ES-I3 (cell line): ENCODE measurements around the gene ZDHHC19.
"Not testable (repeated sequence)": the region's sequence is repeated elsewhere in the genome, so short reads cannot be mapped to it uniquely, and the experiment has no call there.

Source experiments
- H3K36me3 ChIP-seq: 2 replicates; pipeline ENCODE4 v1.6.1; 2013; ENCODE audit warnings: mild to moderate bottlenecking, low read length, control low read depth, moderate library complexity; ENCODE audit not compliant: insufficient read depth
- H3K4me1 ChIP-seq: 2 replicates; pipeline ENCODE4 v1.6.1; 2013; ENCODE audit warnings: mild to moderate bottlenecking, control low read depth, low read length; ENCODE audit not compliant: insufficient read depth
- H3K9ac ChIP-seq: 2 replicates; pipeline ENCODE4 v1.6.1; 2013; ENCODE audit warnings: low read depth, mild to moderate bottlenecking, low read length, moderate library complexity
- H3K9me3 ChIP-seq: 2 replicates; pipeline ENCODE4 v1.6.1; 2013; ENCODE audit warnings: mild to moderate bottlenecking, low read length, moderate library complexity; ENCODE audit not compliant: control insufficient read depth, insufficient read depth

ZDHHC19 gene

DNA sequence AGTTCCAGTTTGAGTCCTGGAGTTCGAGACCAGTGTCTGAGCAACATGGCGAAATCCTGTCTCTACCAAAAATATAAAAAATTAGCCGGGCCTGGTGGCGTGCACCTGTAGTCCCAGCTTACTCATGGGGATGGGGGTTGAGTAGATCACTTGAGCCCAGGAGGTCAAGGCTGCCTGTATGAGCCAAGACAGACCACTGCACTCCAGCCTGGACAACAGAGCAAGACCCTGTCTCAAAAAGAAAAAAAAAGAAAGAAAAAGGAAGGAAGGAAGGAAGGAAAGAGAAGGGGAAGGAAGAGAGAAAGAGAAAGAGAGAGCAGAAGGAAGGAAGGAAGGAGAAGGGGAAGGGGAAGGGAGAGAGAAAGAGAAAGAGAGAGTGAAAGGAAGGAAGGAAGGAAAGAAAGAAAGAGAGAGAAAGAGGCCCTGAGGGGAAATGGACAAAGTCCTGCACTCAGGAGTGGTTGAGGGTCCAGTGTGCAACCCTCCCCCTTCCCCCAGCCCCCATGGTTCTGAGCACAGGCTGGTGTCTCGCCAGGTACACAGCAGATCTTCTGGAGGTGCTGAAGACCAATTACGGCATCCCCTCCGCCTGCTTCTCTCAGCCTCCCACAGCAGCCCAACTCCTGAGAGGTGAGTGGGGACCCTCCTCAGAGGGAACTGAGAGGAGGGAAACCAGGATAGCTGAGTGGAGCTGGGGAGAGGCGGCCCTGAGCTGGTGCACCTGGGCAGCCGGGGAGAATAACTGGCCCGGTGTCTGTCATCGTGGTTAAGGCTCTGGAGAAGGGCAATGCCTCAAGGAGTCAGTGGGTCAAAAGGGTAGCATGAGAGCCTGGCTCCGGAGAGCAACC lies 6.3 kb upstream of the ZDHHC19 start:
- peaks cover 12% of the 10 kb centered on the region; the same call in 1 of the 2 replicates for H3K4me1 ChIP-seq
- H3K36me3 ChIP-seq: no peaks in the 10 kb centered on the region
- no peak overlapping the region for H3K9ac ChIP-seq
- no peaks in the 10 kb centered on the region for H3K9me3 ChIP-seq

DNA sequence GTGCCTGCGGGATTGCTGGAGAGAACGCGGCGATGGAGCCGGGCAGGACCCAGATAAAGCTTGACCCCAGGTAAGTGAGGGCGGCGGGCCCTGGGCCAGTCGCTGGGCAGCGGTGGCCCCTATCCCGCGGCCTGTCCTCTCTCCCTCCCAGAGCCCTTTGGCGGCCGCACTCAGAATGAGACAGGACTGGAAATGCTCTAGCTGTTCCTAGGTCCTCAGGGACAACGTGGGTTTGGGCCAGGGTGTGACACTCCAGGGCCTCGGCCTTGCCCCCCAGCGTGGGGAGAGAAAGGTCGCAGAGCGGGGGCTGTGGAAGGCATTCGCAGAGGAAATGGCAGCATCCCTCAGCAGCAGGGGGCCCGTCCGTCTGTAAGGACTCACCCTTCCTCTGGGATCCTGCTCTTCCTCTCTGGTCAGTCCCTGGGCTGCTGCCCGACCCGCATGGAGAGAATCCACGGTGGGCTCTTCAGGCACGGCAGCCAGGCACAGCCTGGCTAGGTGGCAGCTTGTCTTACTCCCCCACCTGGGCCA lies 5.5 kb upstream of the ZDHHC19 start:
- Histone ChIP-seq H3K36me3 (no peaks in the 10 kb centered on the region), H3K4me1 (peaks cover 12% of the 10 kb centered on the region; the same call in 1 of the 2 replicates), H3K9ac (peak overlapping the region; percentile 7; the same call in 1 of the 2 replicates), H3K9me3 (no peaks in the 10 kb centered on the region)

DNA sequence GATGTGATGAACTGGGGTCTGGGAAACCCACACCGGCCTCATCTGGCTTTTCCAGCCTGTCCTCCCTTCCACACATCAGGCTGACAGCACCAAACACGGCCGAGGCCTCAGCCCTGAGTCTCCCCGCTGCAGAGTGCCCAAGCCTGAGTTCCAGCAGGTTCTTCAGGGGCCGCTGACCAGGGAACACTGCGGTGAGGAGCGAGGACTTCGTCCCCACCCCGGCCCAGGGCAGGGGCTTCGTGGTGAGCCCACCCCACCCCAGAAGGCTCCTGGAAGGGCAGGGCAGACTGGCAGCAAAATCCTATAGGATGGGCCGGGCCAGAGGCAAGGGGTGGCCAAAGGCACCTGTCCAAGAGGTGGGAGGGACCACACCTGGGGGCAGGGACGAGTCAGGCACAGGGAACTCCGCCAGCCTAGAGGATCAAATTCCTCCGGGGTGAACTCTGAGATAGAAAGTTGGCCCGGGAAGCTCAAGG lies 4.9 kb upstream of the ZDHHC19 start, which contains the start of gene SLC51A:
SLC51A (plus strand) TSS at position 446 of the 476 bp plus-strand sequence. CDS start 179 bp downstream, outside the sequence.
- H3K4me1 ChIP-seq: peaks cover 12% of the 10 kb centered on the region; the same call in 1 of the 2 replicates
- peak within 1 kb of the TSS; percentile 7; the same call in 1 of the 2 replicates for H3K9ac ChIP-seq
- no peaks in the 10 kb centered on the region for H3K9me3 ChIP-seq
- H3K36me3 ChIP-seq: no peaks in the 10 kb centered on the region

DNA sequence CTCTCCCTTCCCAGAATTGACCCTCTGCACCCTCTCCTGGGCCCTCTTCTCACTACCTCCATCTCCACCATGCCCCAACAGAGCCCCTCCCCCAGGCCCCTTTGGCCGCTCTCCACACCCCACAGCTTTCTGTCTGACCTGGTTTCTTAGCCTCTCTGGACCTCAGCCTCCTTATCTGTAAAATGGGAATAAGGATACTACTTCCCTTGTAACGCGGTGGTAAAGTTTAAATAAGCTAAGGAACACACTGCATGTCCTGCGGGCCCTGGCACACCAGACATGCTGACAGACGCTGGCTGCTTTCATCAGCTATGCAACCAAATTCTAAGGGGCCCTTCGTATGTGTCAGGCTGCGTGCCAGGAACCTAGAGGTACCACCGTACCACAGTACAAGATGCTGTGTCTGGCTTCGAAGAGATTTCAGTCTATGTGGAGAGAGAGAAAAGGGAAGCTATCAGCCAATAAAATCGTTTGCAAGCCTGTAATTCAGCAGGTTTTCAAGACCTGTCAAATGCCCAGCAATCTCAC lies 4.4 kb upstream of the ZDHHC19 start:
- Histone ChIP-seq H3K9ac (no peak overlapping the region), H3K36me3 (no peaks in the 10 kb centered on the region), H3K4me1 (peaks cover 12% of the 10 kb centered on the region; the same call in 1 of the 2 replicates), H3K9me3 (no peaks in the 10 kb centered on the region)

GRCh38 chr3:196214783-196215441 lies 3.7 kb upstream of the ZDHHC19 start:
- H3K9me3 ChIP-seq: no peaks in the 10 kb centered on the region

DNA sequence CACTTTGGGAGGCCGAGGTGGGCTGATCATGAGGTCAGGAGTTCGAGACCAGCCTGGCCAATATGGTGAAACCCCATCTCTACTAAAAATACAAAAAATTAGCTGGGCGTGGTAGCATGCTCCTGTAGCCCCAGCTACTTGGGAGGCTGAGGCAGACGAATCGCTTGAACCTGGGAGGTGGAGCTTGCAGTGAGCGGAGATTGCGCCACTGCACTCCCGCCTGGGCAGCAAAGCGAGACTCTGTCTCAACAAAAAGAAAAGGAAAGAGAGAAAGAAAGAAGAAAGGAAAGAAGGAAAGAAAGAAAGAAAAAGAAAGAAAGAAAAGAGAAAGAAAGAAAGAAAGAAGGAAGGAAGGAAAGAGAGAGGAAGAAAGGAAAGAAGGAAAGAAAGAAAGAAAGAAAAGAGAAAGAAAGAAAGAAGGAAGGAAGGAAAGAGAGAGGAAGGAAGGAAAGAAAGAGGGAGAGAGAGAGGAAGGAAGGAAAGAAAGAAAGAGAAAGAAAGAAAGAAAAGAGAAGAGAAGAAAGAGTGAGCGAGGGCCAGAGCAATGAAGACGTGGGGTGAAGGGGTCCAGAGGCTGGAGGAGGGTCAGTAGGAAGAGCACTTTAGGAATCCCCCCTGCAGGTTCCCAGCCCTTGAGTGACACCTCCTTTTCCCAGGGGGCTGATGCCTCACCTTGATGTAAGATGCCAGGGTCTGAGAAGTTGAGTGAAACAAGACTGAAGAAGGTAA lies 1.1 kb downstream of the ZDHHC19 start:
- H3K4me1 ChIP-seq, H3K36me3 ChIP-seq, H3K9ac ChIP-seq, H3K9me3 ChIP-seq: not testable (repeated sequence)

More at GRCh38 chr3:196214783-196215441, 3.7 kb upstream of the ZDHHC19 start:
- Histone ChIP-seq H3K9ac (no peak overlapping the region), H3K4me1 (peaks cover 12% of the 10 kb centered on the region; the same call in 1 of the 2 replicates), H3K36me3 (no peaks in the 10 kb centered on the region)

DNA sequence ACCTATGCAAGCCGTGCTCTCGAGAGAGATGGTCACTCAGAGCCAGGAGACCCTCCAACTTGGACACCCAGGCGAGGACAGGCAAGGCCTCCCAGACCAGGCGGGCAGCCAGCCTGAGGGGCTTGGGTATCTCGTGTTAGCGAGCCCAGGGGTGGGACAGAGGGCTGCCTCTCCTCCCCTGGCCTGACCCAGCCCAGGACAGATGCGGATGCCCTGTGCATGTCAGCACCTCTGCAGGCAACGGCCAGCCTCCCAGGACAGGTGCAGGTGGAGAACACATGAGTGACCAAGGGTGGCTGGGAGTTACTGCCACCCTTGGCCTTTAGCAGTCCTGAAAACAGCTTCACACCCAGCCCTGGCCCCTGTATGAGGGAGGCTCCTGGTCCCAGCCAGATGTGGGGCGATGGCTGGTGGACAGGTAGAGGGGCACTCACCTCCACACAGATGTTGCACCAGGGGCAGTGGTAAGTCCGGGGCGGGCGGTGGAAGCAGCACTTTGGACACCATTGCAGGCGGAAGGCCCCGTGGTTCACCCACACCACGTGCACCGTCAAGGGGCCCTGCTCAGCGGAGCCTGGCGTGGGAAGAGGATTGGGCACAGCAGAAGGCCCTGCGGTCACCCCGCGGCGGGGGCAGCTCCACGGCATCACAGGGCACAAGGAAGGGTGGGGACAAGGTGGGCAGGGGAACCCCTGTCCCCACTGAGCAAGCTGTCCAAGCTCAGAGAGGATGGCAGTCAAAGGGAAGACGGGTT lies 2.1 kb downstream of the ZDHHC19 start:
- Histone ChIP-seq H3K9me3 (no peaks in the 10 kb centered on the region), H3K36me3 (no peaks in the 10 kb centered on the region), H3K9ac (no peak overlapping the region), H3K4me1 (no peaks in the 10 kb centered on the region; the same call in 1 of the 2 replicates)

- no peaks in the 10 kb centered on the region; the same call in 1 of the 2 replicates for H3K4me1 ChIP-seq
- H3K9me3 ChIP-seq: no peaks in the 10 kb centered on the region
- peak overlapping the region; percentile 78; the same call in 1 of the 2 replicates for H3K9ac ChIP-seq
- no peaks in the 10 kb centered on the region for H3K36me3 ChIP-seq
Measured at GRCh38 chr3:196207833-196208607, 3.2 kb downstream of the ZDHHC19 start.

- H3K36me3 ChIP-seq: no peaks in the 10 kb centered on the region
- H3K4me1 ChIP-seq: no peaks in the 10 kb centered on the region; the same call in 1 of the 2 replicates
- no peaks in the 10 kb centered on the region for H3K9me3 ChIP-seq
- peak overlapping the region; percentile 77; the same call in 1 of the 2 replicates for H3K9ac ChIP-seq
Measured at GRCh38 chr3:196207159-196207832, 3.9 kb downstream of the ZDHHC19 start.

- not testable (repeated sequence) for H3K9me3 ChIP-seq, H3K4me1 ChIP-seq, H3K9ac ChIP-seq, H3K36me3 ChIP-seq
Measured at GRCh38 chr3:196205442-196206205, 5.6 kb downstream of the ZDHHC19 start.

DNA sequence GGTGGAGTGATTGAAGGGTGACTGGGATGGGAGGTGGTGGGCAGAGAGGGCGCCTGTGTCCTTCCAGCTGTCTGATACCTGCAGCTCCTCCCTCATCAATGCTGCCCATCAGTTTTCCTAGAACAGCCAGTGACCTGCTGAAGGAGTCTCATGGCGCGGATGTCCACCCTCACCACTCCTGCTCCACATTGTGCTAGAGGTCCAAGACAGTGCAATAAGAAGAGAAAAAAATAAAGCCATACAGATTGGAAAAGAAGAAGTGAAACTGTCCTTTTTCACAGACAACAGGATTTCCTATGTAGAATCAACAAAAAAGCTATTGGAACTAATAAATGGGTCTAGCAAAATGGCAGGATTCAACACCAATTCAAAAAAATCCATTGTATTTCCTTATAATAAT lies 7.4 kb downstream of the ZDHHC19 start:
- Histone ChIP-seq H3K9me3 (no peaks in the 10 kb centered on the region), H3K9ac (no peak overlapping the region), H3K4me1 (no peaks in the 10 kb centered on the region), H3K36me3 (no peaks in the 10 kb centered on the region)

- no peaks in the 10 kb centered on the region for H3K36me3 ChIP-seq
- H3K4me1 ChIP-seq: no peaks in the 10 kb centered on the region
- H3K9ac ChIP-seq: no peak overlapping the region
- H3K9me3 ChIP-seq: no peaks in the 10 kb centered on the region
Measured at GRCh38 chr3:196202516-196202970, 8.7 kb downstream of the ZDHHC19 start.
